ENCODE data around the gene NR2C2. TPM values are rescaled to one million over a fixed set of nuclear protein-coding genes. Genes with fewer than 3 reads are reported as not detected.

The NR2C2 gene
- total RNA-seq, 1 donor from 2014 or later, result 92.6 TPM

GRCh38 chr3:15023719-15024118 lies 76.3 kb downstream of the NR2C2 start:
- DNase-seq, result no peak

GRCh38 chr3:15029625-15030024 lies 82.2 kb downstream of the NR2C2 start:
- DNase-seq, result no peak

GRCh38 chr3:15032650-15033049 lies 85.3 kb downstream of the NR2C2 start:
- no peak for DNase-seq

GRCh38 chr3:15033103-15033502 lies 85.7 kb downstream of the NR2C2 start:
- no peak for DNase-seq

- DNase-seq, result no peak
Measured at GRCh38 chr3:15038306-15038705, 90.9 kb downstream of the NR2C2 start.

GRCh38 chr3:15040844-15041243 lies 93.5 kb downstream of the NR2C2 start:
- no peak for DNase-seq

- no peak for DNase-seq
Measured at GRCh38 chr3:15041950-15042349, 94.6 kb downstream of the NR2C2 start.

- DNase-seq, result no peak
Measured at GRCh38 chr3:15042936-15043335, 95.6 kb downstream of the NR2C2 start.

GRCh38 chr3:15043408-15044171 lies 96.2 kb downstream of the NR2C2 start:
- no peak for DNase-seq

GRCh38 chr3:15044326-15044725 lies 96.9 kb downstream of the NR2C2 start:
- no peak for DNase-seq

GRCh38 chr3:15045667-15046066 lies 98.3 kb downstream of the NR2C2 start:
- no peak for DNase-seq

- DNase-seq, result no peak
Measured at GRCh38 chr3:15049584-15049983, 102.2 kb downstream of the NR2C2 start.

GRCh38 chr3:15050405-15051092 lies 103.2 kb downstream of the NR2C2 start:
- no peak for DNase-seq

GRCh38 chr3:15051531-15051930 lies 104.1 kb downstream of the NR2C2 start:
- DNase-seq, result no peak

- no peak for DNase-seq
Measured at GRCh38 chr3:15052335-15053242, 105.2 kb downstream of the NR2C2 start.

- DNase-seq, result no peak
Measured at GRCh38 chr3:15053541-15053940, 106.2 kb downstream of the NR2C2 start.

- no peak for DNase-seq
Measured at GRCh38 chr3:15055019-15055557, 107.7 kb downstream of the NR2C2 start.

- no peak for DNase-seq
Measured at GRCh38 chr3:15056676-15057404, 109.5 kb downstream of the NR2C2 start.

GRCh38 chr3:15060029-15060428 lies 112.6 kb downstream of the NR2C2 start:
- DNase-seq, result no peak

GRCh38 chr3:15063238-15063637 lies 115.9 kb downstream of the NR2C2 start:
- DNase-seq, result no peak

GRCh38 chr3:15063656-15064286 lies 116.4 kb downstream of the NR2C2 start:
- DNase-seq, result no peak
